ENCODE data around the gene HSD17B2.
"Not testable (repeated sequence)": the region's sequence is repeated elsewhere in the genome, so short reads cannot be mapped to it uniquely, and the experiment has no call there.

The HSD17B2 gene, protein sequence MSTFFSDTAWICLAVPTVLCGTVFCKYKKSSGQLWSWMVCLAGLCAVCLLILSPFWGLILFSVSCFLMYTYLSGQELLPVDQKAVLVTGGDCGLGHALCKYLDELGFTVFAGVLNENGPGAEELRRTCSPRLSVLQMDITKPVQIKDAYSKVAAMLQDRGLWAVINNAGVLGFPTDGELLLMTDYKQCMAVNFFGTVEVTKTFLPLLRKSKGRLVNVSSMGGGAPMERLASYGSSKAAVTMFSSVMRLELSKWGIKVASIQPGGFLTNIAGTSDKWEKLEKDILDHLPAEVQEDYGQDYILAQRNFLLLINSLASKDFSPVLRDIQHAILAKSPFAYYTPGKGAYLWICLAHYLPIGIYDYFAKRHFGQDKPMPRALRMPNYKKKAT

DNA sequence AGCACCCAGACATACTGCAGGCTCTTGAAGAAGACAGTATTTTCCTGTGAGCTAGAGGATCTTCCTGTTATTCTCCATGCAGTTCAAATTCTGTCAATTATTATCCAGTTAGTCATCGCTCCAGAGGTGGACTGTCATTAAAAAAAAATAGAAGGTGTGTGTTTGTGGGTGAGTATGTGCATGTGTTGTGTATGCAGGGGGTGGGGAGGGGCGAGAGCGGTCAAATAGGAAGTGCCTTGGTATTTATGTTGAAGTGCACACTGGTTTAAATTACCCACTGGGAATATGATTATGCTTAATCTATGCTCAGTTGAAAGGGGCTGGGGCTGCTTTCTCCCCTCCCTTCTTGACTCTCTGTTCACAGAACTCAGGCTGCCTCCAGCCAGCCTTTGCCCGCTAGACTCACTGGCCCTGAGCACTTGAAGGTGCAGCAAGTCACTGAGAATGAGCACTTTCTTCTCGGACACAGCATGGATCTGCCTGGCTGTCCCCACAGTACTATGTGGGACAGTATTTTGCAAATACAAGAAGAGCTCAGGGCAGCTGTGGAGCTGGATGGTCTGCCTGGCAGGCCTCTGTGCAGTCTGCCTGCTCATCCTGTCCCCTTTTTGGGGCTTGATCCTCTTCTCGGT is at the start of gene HSD17B2:
HSD17B2 (plus strand) TSS at position 273 of the 632 bp plus-strand sequence; CDS start at position 445, 172 bp downstream.
- DNase-seq (ENCODE audit: low spot score): no peak

DNA sequence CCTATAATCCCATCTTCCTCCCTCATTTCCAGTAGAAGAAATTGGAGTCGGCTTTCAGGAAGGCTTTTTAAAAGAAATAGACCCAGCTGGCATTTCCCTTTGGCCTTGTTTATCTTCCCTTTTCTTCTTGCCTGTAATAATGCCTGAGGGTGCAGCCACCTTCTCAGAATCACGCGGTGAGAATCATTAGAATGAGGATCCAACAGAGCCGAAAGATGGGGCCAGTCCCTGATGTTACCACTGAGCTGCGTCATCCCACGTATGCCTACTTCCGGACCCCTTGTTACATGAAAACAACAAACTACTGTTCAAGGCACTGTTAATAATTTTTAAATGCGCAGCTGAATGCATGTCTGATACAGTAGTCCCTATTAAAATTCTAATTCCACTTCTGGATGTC is 47.9 kb upstream of the HSD17B2 start:
- DNase-seq (ENCODE audit: low spot score): no peak

DNA sequence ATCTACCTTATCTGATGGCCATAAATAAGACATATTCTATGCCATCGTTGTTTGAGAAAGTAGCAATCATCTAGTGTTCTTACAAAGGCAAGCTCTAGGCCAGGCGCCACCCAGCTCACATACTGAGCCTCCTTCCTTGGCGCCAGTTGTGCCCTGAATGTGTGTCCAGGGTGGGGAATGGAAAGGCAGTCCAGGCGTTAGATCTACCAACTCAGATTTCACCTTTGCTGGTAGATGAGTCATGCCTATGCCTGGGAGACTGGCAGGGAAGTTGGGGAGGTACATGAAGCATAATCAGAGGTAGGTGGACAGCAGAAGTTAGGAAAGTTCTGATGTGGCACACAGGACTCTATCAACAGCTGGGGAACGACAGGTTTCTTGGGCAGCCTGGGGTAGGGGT is 47.3 kb upstream of the HSD17B2 start:
- no peak for DNase-seq (ENCODE audit: low spot score)

DNA sequence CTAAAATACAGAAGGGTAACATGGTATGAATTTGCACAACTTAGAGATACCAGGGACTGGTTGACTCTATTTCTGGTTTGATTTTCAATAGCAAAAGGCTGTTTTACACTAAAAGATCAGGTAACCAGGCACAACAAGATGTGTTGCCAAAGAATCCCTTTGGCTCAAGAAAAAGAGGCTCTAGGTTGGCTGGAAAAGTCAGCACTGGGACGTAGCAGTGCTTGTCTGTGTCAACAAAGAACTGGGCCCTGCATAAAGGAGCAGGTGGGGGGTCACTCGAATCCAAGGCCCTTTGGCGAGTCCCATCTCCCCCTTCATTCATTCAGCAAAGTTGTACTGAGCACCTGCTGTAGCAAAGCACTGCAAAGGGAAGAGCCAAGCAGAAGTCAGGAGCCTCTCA is 42.2 kb upstream of the HSD17B2 start:
- no peak for DNase-seq (ENCODE audit: low spot score)

DNA sequence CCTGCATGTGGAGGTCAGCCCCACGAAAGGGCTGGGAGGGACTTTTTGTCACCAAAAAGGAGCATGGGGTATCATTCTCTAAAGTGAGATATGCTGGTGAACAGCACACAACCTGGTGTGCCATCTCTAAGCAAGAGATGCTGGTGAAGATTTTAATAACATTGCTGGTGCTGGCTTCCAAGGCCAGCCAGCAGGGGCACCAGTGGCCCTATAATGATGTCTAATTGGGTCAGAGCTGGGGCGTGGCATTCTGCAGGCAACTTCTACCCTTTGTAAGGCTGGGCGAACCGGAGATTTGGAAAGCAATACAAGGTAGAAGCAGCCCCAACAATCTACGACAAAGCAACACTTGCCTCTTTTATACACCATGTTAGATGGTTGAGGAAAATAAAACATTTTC is 40.6 kb upstream of the HSD17B2 start:
- DNase-seq (ENCODE audit: low spot score): peak; percentile 5

DNA sequence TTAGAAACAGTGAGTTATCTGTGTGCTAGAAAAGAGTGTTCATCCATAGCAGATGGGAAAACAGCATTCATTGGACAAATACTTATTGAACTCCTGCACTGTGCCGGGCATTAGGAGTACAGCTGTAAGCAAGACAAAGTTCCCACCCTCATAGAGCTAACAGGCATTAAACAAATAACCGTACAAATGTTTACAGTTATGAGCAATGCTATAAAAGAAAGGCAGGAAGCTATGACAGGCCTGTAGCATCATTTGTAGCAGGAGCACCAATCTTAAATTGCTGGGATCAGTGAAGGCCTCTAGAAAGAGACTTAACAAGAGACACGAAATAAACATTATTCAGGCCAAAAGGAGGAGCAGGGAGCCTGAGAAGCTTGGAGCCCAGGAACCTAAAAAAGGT is 39.4 kb upstream of the HSD17B2 start:
- no peak for DNase-seq (ENCODE audit: low spot score)

DNA sequence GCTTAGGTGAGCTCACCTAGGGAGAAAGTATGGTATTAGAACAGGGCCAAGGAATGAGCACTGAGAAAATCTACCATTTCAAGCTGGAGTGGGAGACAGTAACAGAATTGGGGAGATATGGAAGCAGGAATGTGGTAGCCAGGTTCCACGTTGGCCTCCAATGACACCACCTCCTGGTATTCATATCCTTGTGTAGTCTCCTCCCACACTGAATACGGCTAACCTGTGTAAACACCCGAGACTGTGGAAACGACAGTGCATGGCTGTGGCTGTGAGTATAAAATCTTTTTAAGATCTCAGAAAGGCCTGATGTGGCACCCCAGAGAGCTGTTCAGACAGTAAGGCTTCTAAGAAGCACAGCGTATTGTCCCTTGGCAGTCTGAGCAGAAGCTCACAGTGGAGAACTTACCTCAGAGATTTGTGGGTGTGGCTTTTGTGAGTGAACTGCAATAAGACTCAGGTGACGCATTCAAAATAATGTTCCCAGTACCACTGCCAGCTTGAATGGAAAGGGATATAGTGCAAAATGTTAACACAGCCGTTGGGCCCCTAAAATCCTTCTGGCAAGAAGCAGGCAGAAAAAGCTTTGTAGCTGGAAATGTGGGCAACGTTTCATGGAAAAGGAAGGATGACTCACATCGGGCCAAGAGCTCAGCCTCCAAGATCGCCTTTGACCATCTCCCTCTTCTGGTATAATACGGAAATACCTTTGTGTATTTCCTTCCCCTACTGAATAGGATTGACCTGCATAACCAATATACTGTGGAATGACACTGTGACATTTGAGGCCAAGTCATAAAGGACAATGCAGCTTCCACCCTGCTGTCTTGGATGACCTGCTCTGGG is 38.2 kb upstream of the HSD17B2 start:
- peak; percentile 83 for DNase-seq (ENCODE audit: low spot score)

DNA sequence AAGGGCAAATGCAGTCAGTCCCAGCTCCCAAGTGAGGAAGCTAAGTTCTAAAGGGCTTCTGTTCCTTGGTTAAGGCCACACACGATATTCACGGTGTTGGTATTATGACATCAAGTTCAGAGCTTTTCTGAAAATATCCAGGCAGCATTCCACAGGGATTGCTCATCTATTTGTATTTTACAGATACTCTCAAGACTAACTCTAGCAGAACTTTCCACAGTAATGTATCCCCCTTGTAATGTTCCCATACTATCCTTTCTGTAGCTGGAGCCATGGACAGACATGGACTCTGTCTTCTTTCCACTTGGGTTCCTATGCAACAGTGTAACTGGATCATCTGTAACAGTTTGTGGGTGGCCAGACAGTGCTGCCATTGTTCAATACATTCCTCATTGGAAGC is 37.3 kb upstream of the HSD17B2 start:
- DNase-seq (ENCODE audit: low spot score): peak; percentile 12

DNA sequence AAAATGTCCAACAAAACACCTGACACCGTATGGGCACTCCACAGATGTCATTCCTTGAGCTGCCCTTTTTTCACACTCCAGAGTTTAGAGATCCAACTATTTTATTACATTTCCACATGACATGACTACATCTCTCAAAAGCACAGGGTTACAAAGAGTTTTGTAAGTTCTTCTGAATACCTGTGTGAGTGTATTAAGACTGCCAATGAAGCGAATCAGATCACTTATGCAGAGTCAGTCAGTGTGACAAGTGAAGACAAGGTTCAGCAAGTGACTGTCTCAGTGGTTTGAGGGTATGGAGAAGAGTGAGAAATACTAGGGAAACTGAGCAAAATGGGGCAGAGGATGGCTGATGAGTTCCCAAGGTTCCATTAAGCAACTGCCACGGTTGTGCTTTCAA is 32.2 kb upstream of the HSD17B2 start:
- DNase-seq (ENCODE audit: low spot score): no peak

DNA sequence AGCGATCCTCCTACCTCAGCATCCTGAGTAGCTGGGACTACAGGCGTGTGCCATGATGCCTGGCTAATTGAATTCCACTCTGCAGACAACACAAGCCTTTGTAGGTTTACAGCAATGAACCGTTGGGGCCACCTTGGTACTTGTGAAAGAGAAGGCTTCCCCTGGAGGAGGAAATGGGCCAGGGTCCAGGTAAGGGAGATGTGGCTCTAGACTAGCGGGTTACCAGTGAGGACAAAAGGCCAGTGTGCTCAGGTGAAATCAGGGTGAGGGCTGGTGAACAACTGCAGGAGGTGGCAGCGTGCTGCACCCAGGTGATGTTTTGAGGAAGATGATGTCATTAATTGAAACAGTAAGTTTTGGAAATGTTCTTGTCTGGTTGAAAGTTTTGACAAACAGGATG is 30.5 kb upstream of the HSD17B2 start:
- DNase-seq (ENCODE audit: low spot score): no peak

DNA sequence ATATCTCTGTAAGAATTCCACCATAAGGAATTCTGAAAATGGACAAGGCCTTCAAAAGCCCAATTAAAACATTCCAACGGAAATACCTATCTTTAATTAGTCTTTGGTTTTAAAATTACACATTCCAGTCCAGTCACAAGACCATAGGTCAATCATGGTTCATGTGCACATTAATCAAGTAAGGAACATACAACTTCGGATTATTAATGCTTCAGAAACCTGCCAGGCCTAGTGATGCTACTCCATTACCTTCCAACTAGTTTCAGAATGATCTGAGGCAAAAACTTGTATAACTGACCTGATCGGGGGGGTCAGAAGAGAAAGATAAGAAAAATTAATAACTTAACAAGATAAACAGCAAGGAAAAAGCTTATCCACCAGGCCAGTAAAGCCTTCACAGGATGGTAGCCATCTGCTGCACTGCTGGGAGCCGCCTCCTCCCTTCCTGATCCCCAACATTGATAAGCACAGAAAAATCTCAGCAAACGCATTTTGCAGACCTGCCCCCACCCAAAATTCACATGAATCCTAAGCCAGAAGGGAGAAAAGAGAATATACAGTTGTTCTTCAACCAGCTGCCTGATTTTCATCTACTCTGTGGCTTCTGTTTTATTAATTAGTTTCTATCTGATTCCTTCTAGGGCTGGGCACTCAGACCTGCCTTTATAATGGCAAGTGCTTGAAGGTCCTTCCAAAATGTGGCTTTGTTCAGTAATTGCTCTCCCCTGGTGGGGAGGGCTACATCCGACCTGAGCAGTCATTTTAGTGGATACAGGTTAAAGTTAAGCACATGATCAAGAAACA is 29.8 kb upstream of the HSD17B2 start:
- DNase-seq (ENCODE audit: low spot score): no peak

DNA sequence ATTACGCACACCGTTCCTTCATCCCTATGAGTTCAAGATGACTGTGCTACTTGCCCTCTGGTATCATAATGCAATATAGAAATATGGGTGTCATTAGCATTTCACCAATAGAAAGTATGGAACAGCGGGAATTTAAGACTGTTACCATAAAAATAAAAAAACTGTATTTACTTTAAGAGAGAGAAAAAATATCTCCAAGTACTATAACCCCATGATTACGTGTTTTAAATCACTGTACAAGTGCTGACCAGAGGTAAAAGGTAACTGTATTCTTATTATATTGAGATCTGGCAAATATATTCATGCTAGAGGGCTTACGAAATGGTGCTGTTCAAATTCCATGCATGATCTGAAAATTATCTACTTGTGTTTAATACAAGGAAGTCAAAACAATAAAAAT is 29.0 kb upstream of the HSD17B2 start:
- no peak for DNase-seq (ENCODE audit: low spot score)

DNA sequence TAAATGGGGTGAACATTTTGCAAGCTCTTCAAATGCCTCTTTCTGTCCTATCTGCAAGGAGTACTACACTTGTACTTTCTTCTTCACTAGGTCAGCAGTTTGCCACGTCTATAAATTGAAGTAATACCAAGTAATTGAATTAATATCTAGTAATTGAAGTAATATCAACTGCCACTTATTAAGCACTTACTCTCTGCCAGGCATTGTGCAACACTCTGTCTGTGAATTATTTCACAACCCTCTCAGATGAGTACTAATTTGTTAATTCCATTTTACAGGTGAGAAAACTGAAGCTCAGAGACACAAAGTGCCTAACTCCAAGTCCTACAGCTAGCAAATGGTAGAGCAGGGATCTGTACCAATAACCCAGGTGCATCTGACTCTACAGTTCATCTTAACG is 27.9 kb upstream of the HSD17B2 start:
- no peak for DNase-seq (ENCODE audit: low spot score)

DNA sequence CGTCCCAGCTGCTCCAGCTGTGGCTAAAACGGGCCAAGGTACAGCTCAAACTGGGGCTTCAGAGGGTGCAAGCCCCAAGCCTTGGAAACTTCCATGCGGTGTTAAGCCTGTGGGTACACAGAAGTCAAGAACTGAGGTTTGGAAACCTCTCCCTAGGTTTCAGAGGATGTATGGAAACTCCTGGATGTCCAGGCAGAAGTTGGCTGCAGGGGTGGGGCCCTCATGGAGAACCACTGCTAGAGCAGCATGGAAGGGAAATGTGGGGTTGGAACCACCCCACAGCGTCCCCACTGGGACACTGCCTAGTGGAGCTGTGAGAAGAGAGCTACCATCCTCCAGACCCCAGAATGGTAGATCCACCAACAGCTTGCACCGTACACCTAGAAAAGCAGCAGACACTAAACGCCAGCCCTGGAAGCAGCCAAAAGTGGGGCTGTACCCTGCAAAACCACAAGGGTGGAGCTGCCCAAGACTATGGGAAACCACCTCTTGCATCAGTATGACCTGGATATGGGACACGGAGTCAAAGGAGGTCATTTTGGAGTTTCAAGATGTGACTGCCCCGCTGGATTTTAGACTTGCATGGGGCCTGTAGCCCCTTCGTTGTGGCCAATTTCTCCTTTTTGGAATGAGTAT is 26.0 kb upstream of the HSD17B2 start:
- no peak for DNase-seq (ENCODE audit: low spot score)

DNA sequence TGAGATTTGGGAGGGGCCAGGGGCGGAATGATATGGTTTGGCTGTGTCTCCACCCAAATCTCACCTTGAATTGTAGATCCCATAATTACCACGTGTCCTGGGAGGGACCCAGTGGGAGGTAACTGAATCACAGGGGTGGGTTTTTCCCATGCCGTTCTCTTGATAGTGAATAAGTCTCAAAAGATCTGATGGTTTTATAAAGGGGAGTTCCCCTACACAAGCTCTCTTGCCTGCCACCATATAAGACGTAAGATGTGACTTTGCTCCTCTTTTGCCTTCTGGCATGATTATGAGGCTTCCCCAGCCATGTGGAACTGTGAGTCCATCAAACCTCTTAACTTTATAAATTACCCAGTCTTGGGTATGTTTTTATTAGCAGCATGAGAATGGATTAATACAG is 25.3 kb upstream of the HSD17B2 start:
- not testable (repeated sequence) for DNase-seq (ENCODE audit: low spot score)

DNA sequence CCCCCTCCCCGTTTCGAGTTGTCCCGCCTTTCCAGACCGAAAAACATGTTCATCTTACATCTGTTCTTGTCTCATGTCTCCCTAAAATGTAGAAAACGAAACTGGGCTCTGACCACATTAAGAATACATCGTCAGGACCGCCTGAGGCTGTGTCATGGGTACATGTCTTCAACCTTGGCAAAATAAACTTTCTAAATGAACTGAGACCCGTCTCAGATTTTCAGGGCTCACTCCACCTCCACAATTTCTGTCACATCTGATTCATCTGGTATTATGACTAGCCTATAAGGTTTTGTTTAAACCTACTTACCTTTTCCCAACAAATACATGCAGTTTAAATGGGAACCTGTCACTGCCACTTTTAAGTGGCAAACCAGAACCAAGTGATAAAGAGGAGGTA is 24.4 kb upstream of the HSD17B2 start:
- no peak for DNase-seq (ENCODE audit: low spot score)

DNA sequence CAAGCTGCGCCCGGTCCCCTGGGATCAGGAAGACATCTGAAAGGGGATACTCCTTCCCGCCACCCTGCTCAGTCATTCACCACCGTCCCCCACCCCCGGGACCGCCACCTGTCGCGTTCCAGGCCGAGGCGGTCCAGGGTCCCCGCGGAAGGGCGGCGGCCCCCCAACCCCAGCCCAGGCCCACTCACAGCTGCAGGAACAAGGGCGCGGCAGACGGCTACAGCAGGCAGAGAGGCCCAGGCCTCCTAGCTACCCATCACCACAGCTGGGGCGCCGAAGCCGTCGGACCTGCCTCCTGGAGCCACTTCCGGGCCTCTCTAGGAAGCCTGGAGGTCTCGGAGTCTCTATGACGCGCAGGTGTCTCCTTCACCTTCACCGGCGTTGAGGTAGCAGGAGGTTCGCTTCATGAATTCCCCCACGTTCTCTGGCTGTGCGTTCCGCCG is 23.8 kb upstream of the HSD17B2 start, which contains the start of gene SDR42E1:
SDR42E1 (minus strand) TSS at position 272 of the 443 bp plus-strand sequence. CDS start 10,612 bp downstream, outside the sequence.
- no peak for DNase-seq (ENCODE audit: low spot score)

DNA sequence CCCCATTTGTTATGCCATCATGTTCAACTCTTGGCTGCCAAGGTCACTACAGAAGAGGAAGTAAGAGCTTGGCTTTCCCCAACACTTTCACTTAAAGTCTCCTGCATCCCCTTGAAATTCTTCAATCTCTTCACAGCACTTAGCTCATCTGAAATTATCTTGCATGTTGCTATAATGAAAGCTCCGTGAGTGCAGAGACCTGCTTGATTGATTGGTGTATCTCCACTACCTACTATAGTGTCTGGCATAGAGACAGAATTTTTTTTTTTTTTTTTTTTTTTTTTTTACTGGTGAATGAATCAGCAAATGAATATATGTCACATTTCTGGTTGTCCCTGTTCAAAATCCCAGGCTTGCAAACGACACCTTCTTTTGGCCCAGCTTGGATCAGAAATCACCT is 21.9 kb upstream of the HSD17B2 start:
- no peak for DNase-seq (ENCODE audit: low spot score)

DNA sequence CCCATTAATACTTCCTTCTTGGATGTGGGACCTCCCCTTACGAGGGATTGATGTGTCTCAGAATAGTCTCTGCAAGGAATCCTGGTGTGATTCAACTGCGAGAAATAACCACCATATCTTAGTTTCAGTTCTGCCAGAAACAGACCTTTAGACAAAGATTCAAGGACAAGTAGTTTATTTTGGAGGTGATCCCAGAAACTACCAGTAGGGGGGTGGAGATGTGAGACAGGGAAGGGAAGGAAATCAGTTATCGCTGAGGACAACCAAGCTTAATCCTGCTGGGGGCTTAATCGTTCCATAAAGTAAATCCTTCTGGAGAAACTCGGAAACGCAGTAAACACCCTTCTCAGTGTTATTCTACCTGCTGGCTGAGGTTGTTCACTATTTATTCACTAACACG is 18.8 kb upstream of the HSD17B2 start:
- DNase-seq (ENCODE audit: low spot score): no peak

DNA sequence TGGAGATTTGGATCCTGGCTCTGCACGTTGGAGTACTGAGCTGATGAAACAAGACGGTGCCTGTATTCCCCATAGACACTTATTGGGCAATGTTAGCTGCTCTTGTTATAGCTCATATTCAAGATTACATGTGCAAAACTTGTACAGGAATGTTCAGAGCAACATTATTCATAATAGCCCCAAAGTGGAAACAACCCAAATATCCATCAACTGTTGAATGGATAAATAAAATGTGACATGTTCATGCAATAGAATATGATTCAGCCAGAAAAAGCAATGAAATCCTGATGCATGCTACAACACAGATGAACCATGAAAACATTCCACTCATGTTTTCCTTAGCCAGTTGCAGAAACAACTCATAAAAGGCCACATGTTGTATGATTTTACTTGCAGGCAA is 18.1 kb upstream of the HSD17B2 start:
- no peak for DNase-seq (ENCODE audit: low spot score)

DNA sequence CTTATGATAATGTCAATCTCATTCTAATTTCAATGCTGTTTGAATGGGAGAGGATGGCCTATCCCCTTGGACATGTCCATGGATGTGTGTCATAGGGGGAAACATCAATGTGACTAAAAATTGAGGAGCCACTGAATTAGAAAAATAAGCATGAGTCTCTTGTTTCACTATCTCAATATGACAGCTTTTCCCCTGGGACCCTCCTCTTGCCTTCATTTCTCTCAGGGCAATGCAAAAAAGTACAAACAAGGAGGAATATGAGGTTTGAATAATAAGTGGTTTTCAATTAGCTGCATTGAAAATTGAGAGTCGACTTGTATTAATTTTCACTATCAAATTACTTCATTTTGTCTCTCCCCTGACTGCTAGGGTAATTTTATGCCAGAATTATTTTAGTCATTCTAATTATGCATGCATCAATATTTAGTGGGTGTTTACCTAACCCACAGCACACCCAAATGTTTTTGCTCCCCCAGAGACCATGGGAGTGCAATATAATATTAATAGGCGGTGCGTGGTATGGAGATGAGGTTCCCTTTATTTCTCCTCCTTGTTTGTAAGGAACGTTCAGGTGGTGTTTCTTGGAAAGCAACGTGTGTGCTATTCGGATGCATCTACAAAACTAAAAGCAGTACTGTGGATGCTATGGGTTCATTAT is 17.0 kb upstream of the HSD17B2 start:
- DNase-seq (ENCODE audit: low spot score): no peak

Measured in RKO (cell line).